K562 (cell line): ENCODE results near the gene FCRLA. TPM values are rescaled to one million over a fixed set of nuclear protein-coding genes. Genes with fewer than 3 reads are reported as not detected.

Experiments
- ATAC-seq: fragments of 200-7000 bp; cut with Tn5 transposase; 3 replicates; pipeline ENCODE4 v1.9.1; 2020; ENCODE audit warnings: moderate library complexity
- BruUV-seq: library from RNA; stranded (reverse); fragments of 400-500 nt; replicated peaks from 2 replicates; lab custom pipeline; 2021; lab: Mats Ljungman, UMichigan
- CTCF ChIA-PET: fragments of 300-600 bp; formaldehyde crosslinking; extraction: SDS; loops from one replicate; lab custom pipeline; 2021; ENCODE audit warnings: low intra/inter-chr PET ratio; lab: Yijun Ruan, JAX
- POLR2A ChIA-PET: fragments of 300-600, 350-650 bp; sonication (Branson Sonifier 250); formaldehyde crosslinking; extraction: SDS; loops from one replicate; lab custom pipeline; 2021; ENCODE audit warnings: antibody characterized with exemption, inconsistent platforms; lab: Yijun Ruan, JAX
- DNase-seq, 4 experiments: peaks; one replicate each; pipeline versions ENCODE4 v3.0.0 to v3.0.0-alpha.2; 2011 to 2018; ENCODE audit warnings: low spot score in 3 of 4, mixed read lengths in 3 of 4; ENCODE audit errors: extremely low read depth in 1 of 4
- FAIRE-seq: peaks from 2 replicates; lab custom pipeline; 2011; peaks lifted over from hg19 to GRCh38; lab: Jason Lieb, UNC
- H2AFZ ChIP-seq: 2 replicates; pipeline ENCODE4 v1.6.0; 2011; ENCODE audit warnings: low read depth, low read length, control low read depth, inconsistent platforms
- H3K27ac ChIP-seq: fragments of 200-600 bp; 3 replicates; pipeline ENCODE4 v1.8.0; 2011; ENCODE audit warnings: low read depth, mild to moderate bottlenecking, control low read depth, inconsistent platforms, low read length, moderate library complexity, mixed read lengths; ENCODE audit errors: extremely low read depth
- H3K27me3 ChIP-seq, 2 experiments: fragments of 300-600 bp in 1 of 2; 2 replicates in 1 of 2; 3 replicates in 1 of 2; pipeline versions ENCODE4 v1.6.0 to v1.8.0; 2011; ENCODE audit warnings: inconsistent platforms in 2 of 2, low read length in 2 of 2, mild to moderate bottlenecking in 1 of 2, mixed read lengths in 1 of 2, moderate library complexity in 1 of 2; ENCODE audit not compliant: control insufficient read depth in 2 of 2, insufficient read depth in 2 of 2
- H3K36me3 ChIP-seq: fragments of 300-600 bp; 3 replicates; pipeline ENCODE4 v1.8.0; 2011; ENCODE audit warnings: mild to moderate bottlenecking, low read length, inconsistent platforms; ENCODE audit not compliant: control insufficient read depth, insufficient read depth
- H3K4me1 ChIP-seq, 2 experiments: fragments of 200-600 bp in 1 of 2; replicated peaks in 1 of 2; 2 replicates in 1 of 2; 3 replicates in 1 of 2; pipeline versions ENCODE4 v1.5.1 to v1.8.0; 2011; ENCODE audit warnings: inconsistent platforms in 2 of 2, low read length in 2 of 2, mild to moderate bottlenecking in 1 of 2, mixed read lengths in 1 of 2, moderate library complexity in 1 of 2; ENCODE audit not compliant: control insufficient read depth in 2 of 2, insufficient read depth in 2 of 2
- H3K4me2 ChIP-seq: 2 replicates; pipeline ENCODE4 v1.6.1; 2011; ENCODE audit warnings: low read length, control low read depth, inconsistent platforms, mixed read lengths; ENCODE audit not compliant: insufficient read depth
- H3K4me3 ChIP-seq: fragments of 200-600 bp; sonication (generic), shearing (Covaris generic); 2 replicates; pipeline ENCODE4 v1.5.1; 2016; ENCODE audit warnings: control low read depth, inconsistent platforms
- H3K79me2 ChIP-seq: fragments of 200-600 bp; 3 replicates; pipeline ENCODE4 v1.8.0; 2011; ENCODE audit warnings: low read length, inconsistent platforms; ENCODE audit not compliant: control insufficient read depth, insufficient read depth
- H3K9ac ChIP-seq, 2 experiments: 2 replicates each; pipeline versions ENCODE4 v1.6.0 to v1.6.1; 2011; ENCODE audit warnings: low read depth in 2 of 2, low read length in 2 of 2, control low read depth in 1 of 2, inconsistent platforms in 1 of 2, mild to moderate bottlenecking in 1 of 2, mixed read lengths in 1 of 2; ENCODE audit not compliant: insufficient read depth in 1 of 2
- H3K9me1 ChIP-seq: one replicate; pipeline ENCODE4 v1.6.0; 2011; ENCODE audit warnings: inconsistent platforms, mild to moderate bottlenecking, low read length, moderate library complexity; ENCODE audit not compliant: control insufficient read depth, insufficient read depth
- H3K9me3 ChIP-seq: replicated peaks from 2 replicates; pipeline ENCODE4 v1.5.1; 2011; ENCODE audit warnings: low read depth, low read length, inconsistent platforms; ENCODE audit not compliant: control insufficient read depth, insufficient read depth
- H4K20me1 ChIP-seq: replicated peaks from 2 replicates; pipeline ENCODE4 v1.6.1; 2011; ENCODE audit warnings: low read length, inconsistent platforms, mixed read lengths; ENCODE audit not compliant: control insufficient read depth, insufficient read depth
- ARNT ChIP-seq, 2 experiments: fragments of 450-650 bp; IDR thresholded peaks; 2 replicates each; pipeline ENCODE4 v1.6.1; 2016; ENCODE audit warnings: mild to moderate bottlenecking in 1 of 2
- CCAR2 ChIP-seq: fragments of 200-400 bp; formaldehyde crosslinking; IDR thresholded peaks from 2 replicates; pipeline ENCODE4 v1.6.1; 2017; ENCODE audit warnings: mild to moderate bottlenecking, low read depth, low read length
- DIDO1 ChIP-seq: fragments of 450-650 bp; IDR thresholded peaks from 2 replicates; pipeline ENCODE4 v1.6.1; 2016; ENCODE audit warnings: low read depth, missing biosample characterization, missing genetic modification characterization
- FOSL1 ChIP-seq: fragments of 200-800 bp; sonication (Bioruptor generic); conservative IDR thresholded peaks from 2 replicates; pipeline ENCODE4 v1.6.1; 2016; ENCODE audit warnings: missing genetic modification characterization, missing compliant biosample characterization
- MAZ ChIP-seq, 2 experiments: fragments of 450-650 bp in 1 of 2; sonication (generic) in 1 of 2; formaldehyde crosslinking; IDR thresholded peaks in 1 of 2; conservative IDR thresholded peaks in 1 of 2; 2 replicates each; pipeline versions ENCODE4 v1.4.0 to v1.5.0; 2020; ENCODE audit warnings: mild to moderate bottlenecking in 1 of 2, missing genetic modification reagents in 1 of 2
- MTA3 ChIP-seq: fragments of 450-650 bp; formaldehyde crosslinking; IDR thresholded peaks from 2 replicates; pipeline ENCODE4 v1.6.1; 2017; ENCODE audit warnings: mild to moderate bottlenecking, borderline replicate concordance
- SMARCC2 ChIP-seq: fragments of 450-650 bp; IDR thresholded peaks from 2 replicates; pipeline ENCODE4 v1.6.1; 2017; ENCODE audit warnings: antibody characterized with exemption, moderate library complexity, mild to moderate bottlenecking, low read depth
- ZC3H4 ChIP-seq: sonication (generic); formaldehyde crosslinking; IDR thresholded peaks from 2 replicates; pipeline ENCODE4 v1.9.0; 2021; ENCODE audit warnings: missing genetic modification reagents, borderline replicate concordance
- ZFP36 ChIP-seq: fragments of 150-350 bp; IDR thresholded peaks from 2 replicates; pipeline ENCODE4 v1.6.1; 2018; ENCODE audit warnings: low read length, low read depth; ENCODE audit not compliant: partially characterized antibody
- WGBS: fragments of 100-300 bp; shearing (Covaris generic); methylation state at CpG from one replicate; pipeline ENCODE4 v1.1.6; 2016; ENCODE audit warnings: low coverage, mixed read lengths; ENCODE audit not compliant: insufficient coverage; ENCODE audit errors: missing lambda C conversion rate; 5-methylcytosine and 5-hydroxymethylcytosine counted together
- in situ Hi-C: fragments of 300-500 bp; cut with MboI; formaldehyde crosslinking; loops from 4 replicates; pipeline ENCODE4 v1.15.0; 2018; ENCODE audit warnings: inconsistent platforms, mixed read lengths
- intact Hi-C: fragments of 100-400 bp; cut with micrococcal nuclease; formaldehyde crosslinking; loops from 2 replicates; pipeline ENCODE4 v1.14.2; 2022
- polyA plus RNA-seq, 8 experiments: library from polyadenylated mRNA; depleted of rRNA in 4 of 8; stranded (reverse) in 5 of 8; unstranded in 3 of 8; fragments of >200 nt; fragmentation: Nextera tagmentation in 2 of 8; fragmentation: Illumina TruSeq in 1 of 8; extraction: Ambion mirVana in 2 of 8; extraction: Trizol in 1 of 8; gene quantifications; 2 replicates each; pipeline versions ENCODE4 v1.2.1 to v1.2.3, GENCODE V29; 2011 to 2014; ENCODE audit warnings: inconsistent platforms in 1 of 8, missing spikeins in 1 of 8
- total RNA-seq, 7 experiments: library from RNA; depleted of rRNA in 6 of 7; stranded (reverse); fragments of >200 nt in 6 of 7; fragmentation: Illumina TruSeq in 2 of 7; extraction: Trizol in 2 of 7; gene quantifications; 2 replicates each; pipeline versions ENCODE4 v1.2.1 to v1.2.3, GENCODE V29; 2011 to 2021; ENCODE audit warnings: low replicate concordance in 1 of 7
- TF ChIP-seq, protein P1 (sequence below): fragments of 450-650 bp; formaldehyde crosslinking; IDR thresholded peaks from 2 replicates; pipeline ENCODE4 v1.4.0; 2020; ENCODE audit warnings: mild to moderate bottlenecking, moderate library complexity
- TF ChIP-seq, protein P2 (sequence below): fragments of 450-650 bp; IDR thresholded peaks from 2 replicates; pipeline ENCODE4 v1.6.1; 2016; ENCODE audit warnings: borderline replicate concordance

The FCRLA gene
- total and polyA plus RNA-seq, 9 of the 15 experiments (the other 6 are each of a cell fraction or from before 2014, with no cell fraction given), result 0.09 to 0.84 (median 0.44) TPM

DNA sequence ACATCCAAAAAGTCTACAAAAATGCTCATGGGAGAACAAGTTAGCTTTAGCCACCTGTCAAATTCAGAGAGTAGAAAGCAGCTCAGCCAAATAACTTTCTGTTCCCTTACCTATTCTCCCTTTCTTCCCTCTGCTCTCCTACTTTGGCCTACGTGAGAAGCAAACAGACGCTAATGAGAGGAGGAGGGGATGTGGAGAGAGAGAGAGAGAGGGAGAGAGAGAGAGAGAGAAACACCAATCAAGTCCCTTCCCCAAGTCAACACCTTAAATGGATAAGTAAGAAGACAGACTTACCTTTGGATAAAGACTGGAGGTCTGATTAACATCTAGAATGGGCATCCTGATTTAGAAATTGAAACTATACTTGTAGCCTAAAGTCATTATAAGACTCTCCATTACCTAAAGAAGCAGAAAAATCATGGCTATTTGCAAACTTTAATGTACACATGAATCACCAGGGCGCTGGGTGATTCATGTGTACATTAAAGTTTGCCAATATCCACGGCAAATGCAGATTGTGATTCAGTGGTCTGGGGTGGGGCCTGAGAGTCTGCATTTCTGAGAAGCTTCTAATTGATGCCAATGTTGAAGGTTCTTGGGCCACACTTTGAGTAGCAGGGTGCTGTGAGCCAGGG is 29.4 kb downstream of the FCRLA start:
- H3K79me2 ChIP-seq, result no peaks in the 10 kb centered on the region
- H3K4me2 ChIP-seq, result no peak overlapping the region
- no peaks in the 10 kb centered on the region for H4K20me1 ChIP-seq
- POLR2A ChIA-PET, result interaction anchor here (0.6 to 3.1 kb wide), 3 partner anchors 10 to 221 kb away, joined by 3 to 19 read pairs (median 3); no protein-coding TSS in a partner anchor
- H3K4me3 ChIP-seq, result no peak overlapping the region
- no TSS peak for BruUV-seq
- ATAC-seq, result no peak
- H3K9ac ChIP-seq, result no peak overlapping the region
- in situ Hi-C loops (no loop called here), intact Hi-C loops (no loop called here)
- H3K9me3 ChIP-seq, result no peaks in the 10 kb centered on the region
- no peak for FAIRE-seq
- DNase-seq, result no peak
- peaks cover 12 to 39% of the 10 kb centered on the region in 2 experiments; a peak in 4 of 5 replicates for H3K4me1 ChIP-seq
- H3K9me1 ChIP-seq, result no peaks in the 10 kb centered on the region
- WGBS, result 42% methylated on average over 4 of the region's 4 CpGs
- H3K27ac ChIP-seq, result no peak overlapping the region
- H2AFZ ChIP-seq, result peak overlapping the region; percentile 68
- no peaks in the 10 kb centered on the region for H3K36me3 ChIP-seq
- CTCF ChIA-PET, result no interaction called here
- no peaks in the 10 kb centered on the region for H3K27me3 ChIP-seq
- TF ChIP-seq ZC3H4 (no peak), FOSL1 (tag) (peak; percentile 43; the same call in 1 of the 2 replicates), ARNT (IDR thresholded peaks at IDR 0.05) (0 out of 4 replicates have a peak, but pooled peaks of 1 of the 2 experiments have one; percentile 42)

DNA sequence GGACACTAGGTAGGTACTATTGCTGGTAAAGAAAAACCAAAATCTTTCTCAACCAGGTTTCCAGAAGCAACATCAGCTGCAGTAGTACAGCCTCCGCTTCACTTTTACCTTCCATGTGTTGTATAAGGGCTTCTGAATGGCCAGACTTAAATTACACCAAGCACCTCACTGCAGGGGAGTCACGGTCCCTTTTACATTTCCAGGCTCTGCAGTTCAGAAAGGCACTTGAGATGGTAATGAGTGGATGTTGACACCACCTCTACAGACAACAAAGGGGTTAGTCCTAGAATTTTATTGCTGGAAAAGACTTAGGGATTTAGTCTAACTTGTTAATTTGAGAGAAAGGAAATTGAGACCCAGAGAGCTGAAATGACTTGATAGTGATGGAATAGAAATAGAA is 30.6 kb downstream of the FCRLA start:
- no TSS peak for BruUV-seq
- Histone ChIP-seq H3K4me1 (peaks cover 12 to 29% of the 10 kb centered on the region in 2 experiments; a peak in 4 of 5 replicates), H3K79me2 (no peaks in the 10 kb centered on the region), H3K4me3 (no peak overlapping the region), H3K4me2 (no peak overlapping the region), H2AFZ (peak overlapping the region; percentile 54), H3K9ac (no peak overlapping the region), H3K27me3 (no peaks in the 10 kb centered on the region), H3K36me3 (no peaks in the 10 kb centered on the region), H3K27ac (no peak overlapping the region), H3K9me3 (no peaks in the 10 kb centered on the region), H4K20me1 (no peaks in the 10 kb centered on the region), H3K9me1 (no peaks in the 10 kb centered on the region)
- ChIA-PET POLR2A (interaction anchor here (0.6 to 3.1 kb wide), 6 partner anchors 11 to 213 kb away, joined by 3 to 19 read pairs (median 6); partner anchors contain the start of genes DUSP12 and HSPA6), CTCF (interaction anchor here (0.6 to 2.3 kb wide), 5 partner anchors 85 to 253 kb away, joined by 3 to 9 read pairs (median 3); no protein-coding TSS in a partner anchor)
- ATAC-seq, result no peak
- FAIRE-seq, result no peak
- no peak for DNase-seq
- whole genome bisulfite sequencing, result 70% methylated on average over 2 of the region's 2 CpGs
- in situ Hi-C loops (no loop called here), intact Hi-C loops (loop anchor here (1.0 kb wide), 2 partner anchors 90 to 171 kb away; no protein-coding TSS in a partner anchor)
- TF ChIP-seq DIDO1 (tag) (no peak), MAZ (CRISPR knock-in tag; conservative IDR thresholded peaks at IDR 0.05 in 1 of 2, IDR thresholded peaks at IDR 0.05 in 1 of 2) (no peak), CCAR2 (no peak), MTA3 (no peak), SMARCC2 (no peak), ZFP36 (no peak)
- TF ChIP-seq, protein P1, sequence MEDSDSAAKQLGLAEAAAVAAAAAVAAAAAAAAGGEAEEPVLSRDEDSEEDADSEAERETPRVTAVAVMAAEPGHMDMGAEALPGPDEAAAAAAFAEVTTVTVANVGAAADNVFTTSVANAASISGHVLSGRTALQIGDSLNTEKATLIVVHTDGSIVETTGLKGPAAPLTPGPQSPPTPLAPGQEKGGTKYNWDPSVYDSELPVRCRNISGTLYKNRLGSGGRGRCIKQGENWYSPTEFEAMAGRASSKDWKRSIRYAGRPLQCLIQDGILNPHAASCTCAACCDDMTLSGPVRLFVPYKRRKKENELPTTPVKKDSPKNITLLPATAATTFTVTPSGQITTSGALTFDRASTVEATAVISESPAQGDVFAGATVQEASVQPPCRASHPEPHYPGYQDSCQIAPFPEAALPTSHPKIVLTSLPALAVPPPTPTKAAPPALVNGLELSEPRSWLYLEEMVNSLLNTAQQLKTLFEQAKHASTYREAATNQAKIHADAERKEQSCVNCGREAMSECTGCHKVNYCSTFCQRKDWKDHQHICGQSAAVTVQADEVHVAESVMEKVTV (CRISPR knock-in tag), result no peak
- TF ChIP-seq, protein P2, sequence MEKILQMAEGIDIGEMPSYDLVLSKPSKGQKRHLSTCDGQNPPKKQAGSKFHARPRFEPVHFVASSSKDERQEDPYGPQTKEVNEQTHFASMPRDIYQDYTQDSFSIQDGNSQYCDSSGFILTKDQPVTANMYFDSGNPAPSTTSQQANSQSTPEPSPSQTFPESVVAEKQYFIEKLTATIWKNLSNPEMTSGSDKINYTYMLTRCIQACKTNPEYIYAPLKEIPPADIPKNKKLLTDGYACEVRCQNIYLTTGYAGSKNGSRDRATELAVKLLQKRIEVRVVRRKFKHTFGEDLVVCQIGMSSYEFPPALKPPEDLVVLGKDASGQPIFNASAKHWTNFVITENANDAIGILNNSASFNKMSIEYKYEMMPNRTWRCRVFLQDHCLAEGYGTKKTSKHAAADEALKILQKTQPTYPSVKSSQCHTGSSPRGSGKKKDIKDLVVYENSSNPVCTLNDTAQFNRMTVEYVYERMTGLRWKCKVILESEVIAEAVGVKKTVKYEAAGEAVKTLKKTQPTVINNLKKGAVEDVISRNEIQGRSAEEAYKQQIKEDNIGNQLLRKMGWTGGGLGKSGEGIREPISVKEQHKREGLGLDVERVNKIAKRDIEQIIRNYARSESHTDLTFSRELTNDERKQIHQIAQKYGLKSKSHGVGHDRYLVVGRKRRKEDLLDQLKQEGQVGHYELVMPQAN, result no peak
